HG03139 (cell line): Measurements from ENCODE around the gene TPRG1L.

Experiments
- ATAC-seq: cut with Tn5 transposase; IDR thresholded peaks from one replicate; pipeline ENCODE4 v1.9.1; 2021; ENCODE audit not compliant: unreplicated experiment

Gene TPRG1L

DNA sequence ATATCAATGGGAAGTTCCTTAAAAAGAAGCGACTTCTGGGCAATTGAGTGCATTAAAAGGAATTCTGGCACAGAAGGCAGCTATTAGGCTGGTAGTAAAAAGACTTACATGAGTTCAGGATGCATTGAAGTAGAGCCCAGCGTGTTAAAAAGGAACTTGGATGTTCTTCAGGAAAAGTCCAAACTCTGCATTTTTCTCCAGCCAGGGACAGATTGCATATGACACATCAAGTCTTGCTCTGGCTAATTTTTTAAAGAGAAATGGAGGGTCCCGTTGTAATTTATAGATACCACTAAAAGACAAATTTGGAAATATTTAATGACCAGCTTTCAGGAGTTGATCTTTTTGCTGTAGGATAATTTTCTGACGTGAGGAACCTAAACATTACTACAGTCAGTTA, 1.2 kb downstream of the TPRG1L start:
- no peak for ATAC-seq

DNA sequence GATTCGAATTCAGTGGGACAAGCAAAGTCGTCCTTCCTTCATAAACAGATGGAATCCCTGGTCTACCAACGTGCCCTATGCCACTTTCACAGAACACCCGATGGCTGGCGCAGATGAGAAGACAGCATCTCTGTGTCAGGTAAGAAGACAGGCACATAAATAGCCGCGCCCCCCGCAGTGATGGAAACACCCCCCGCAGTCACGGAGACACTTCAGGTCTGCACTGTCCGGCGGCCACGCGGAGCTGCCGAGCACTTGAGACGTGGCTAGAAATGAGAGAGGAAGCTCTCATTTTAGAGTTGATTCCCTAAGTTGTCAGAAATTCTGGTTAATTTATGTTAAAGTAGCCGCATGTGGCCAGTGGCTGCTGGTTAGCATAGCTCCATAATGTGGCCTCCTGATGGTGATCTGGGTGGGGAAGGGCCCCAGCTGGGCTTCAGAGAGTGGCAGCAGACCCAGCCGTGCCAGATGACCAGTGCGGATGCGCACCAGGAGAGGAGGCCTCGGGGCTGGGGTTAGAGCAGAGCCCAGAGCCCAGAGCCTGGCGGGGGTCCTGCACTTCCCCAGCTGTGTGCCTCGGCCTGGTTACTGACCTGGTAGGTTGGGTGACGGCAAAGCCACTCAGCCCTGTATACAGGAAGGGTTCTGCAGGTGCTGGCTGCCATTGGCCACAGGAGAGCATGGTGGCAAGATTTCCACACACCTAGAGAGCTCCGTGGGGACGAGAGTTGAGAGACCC, 2.9 kb downstream of the TPRG1L start:
- no peak for ATAC-seq

DNA sequence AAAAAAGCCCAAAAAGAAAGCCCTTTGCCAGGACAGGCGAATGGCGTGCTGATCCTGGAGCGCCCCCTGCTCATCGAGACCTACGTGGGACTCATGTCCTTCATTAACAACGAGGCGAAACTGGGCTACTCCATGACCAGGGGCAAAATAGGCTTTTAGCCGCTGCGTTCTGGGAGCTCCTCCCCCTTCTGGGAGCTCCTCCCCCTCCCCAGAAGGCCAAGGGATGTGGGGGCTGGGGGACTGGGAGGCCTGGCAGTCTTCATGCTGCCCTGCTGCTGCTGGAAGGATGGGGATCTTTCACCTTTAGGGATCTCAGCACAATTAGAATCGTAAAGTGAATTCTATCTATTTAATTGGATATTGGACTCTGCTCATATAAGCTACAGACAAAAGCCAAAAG, 3.6 kb downstream of the TPRG1L start:
- no peak for ATAC-seq

DNA sequence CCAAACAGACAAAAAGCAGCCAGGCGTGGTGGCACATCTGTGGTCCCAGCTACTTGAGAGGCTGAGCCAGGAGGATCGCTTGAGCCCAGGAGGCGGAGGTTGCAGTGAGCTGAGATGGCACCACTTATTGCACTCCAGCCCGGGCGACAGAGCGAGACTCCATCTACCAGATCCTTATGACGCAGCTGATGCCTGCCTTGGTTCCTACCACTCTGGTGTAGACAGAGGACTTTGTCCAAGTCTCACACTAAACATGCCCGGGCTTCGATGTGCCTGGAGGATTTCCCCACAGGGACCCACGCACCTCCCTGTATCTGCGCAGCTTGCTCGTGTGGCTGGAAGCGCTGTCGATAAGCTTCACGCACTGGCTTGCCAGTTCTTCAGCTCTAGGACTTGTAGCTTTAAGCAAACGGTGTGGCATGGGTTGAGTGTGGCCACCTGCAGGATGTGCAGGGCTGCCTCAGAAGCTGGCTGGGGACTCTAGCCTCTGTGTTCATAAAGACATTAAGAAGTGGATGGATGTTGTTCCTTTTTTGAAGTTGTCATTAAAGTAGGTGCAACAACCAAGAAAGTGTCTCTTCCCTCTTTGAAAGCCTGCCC, 4.8 kb downstream of the TPRG1L start:
- ATAC-seq: no peak

DNA sequence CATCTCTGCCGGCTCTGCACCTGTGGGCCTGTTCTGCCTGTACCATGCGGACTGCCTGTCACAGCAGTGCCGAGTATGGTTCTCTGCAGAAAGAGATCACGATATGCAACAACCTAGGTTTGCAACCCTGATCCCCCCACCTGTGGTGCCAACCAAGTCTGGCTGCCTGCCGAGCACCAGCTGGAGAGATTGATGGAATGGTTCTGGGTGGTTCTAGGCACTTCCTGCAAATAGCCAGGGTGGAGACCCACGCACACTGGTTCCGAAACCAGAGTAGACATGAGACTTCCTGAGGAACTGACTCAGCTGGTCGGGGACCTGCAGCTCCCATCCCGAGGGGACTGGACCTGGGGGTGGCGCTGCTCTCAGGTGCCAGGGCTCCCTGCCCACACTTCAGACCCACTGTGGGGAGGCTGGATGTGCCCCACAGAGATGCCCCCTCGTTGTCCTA, 5.4 kb downstream of the TPRG1L start:
- ATAC-seq: no peak

DNA sequence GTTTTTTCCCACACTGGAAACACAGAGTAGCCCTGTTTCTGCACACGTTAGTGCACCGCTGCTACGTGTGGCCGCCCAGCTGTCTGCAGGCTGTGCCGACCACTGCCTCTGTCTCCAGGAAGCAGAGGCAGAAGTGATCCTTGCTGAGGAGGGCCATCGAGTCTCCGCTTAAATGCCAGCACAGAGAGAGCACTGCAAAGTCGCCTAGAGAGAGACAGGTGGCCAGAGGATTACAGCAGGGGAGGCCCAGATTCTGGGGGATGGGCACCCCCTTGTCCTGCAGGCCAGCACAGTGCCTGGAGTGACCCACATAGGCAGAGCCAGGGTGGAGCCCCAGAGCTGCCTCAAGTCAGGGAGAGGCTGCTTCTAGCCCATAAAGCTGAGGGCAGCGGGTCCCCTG, 6.1 kb downstream of the TPRG1L start:
- no peak for ATAC-seq

DNA sequence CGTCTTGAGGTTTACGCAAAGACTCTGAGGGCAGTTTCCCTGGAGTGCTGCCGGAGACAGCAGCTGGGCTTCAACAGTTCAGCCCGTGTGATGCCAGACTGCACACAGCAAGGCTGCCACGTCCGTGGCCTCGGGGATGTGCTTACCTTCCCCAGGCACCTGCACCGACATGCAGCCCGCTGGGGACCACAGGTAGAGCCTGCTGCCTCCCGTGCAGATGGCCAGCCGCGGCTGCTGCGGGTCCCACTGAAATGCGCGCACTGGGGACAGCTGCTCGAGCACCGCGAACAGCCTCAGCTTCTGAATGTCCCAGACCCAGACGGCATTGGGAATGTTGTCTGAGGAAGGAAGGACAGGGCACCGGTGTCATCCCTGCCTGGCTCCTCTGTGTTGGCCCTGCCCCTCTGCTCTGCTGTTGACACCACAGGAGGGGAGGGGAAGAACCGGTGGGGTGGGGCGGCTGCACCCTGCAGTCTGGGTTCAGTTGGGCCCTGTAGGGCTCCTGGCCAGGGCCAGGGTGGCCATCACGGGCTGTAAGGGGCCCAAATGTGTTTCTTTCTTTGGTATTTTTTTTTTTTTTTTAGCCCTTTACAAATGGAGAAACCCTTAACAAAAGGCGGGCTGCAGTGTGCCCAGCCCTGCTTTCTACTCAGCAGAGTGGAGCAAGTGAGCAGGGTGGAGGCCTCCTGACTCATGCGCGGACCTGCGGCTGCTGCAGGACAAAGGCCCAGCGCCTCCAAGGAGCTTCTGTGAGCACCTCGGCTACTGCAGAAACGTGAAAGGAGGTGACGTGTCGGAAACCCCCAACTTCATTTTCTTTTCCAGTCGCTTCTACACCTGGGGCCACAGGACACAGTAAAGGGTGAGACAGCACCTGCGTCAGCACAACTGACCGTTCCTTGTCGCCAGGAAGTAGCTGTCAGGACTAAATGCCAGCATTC, 6.8 kb downstream of the TPRG1L start:
- no peak for ATAC-seq

DNA sequence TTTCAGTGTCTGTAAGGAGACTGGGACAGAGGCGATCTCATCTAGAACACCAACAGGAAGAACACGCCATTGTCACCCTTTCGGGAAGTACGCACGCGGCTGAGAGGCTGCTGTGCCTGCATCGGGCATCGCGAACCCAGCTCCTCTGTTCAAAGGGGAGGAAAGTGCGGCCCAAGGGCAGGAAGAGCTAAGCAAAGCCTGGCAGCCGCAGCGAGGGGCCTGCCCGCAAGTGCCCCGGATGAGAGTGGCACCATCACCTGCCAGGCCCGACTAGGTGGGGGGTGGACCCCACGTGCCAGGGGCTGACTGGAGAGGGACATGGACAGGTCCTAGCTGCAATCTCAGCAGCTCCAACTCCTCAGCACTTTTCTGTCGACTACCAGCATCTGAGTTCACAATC, 7.5 kb downstream of the TPRG1L start:
- no peak for ATAC-seq

DNA sequence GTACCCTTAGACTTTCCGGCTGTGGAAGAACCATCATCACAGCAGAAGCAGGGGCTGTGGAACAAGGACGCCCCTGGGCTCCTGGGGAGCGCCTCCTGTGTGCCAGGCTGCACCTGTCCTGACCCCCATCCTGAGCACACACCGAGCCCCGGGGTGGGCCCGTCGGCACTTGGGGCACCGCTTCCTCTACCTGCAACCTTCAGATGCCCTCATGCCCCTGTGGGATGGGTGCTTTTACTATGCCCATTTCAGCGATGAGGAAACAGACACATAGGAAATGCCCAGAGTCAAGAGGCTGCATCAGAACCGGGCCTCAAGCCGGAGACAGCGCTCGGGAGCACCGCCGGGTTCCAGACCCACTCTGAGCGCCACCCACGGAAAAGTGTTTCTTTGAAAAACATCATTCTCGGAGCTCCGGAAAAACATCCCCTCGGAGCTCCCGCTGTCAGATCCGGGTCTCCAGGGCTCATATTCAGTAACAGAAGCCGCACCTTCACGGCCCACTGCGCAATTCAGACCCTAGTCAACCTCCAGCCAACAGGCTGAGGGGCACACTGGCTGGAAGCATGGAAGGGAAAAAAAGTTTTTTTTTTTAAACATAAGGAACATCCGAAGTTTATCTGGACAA, 8.0 kb downstream of the TPRG1L start:
- ATAC-seq: no peak

DNA sequence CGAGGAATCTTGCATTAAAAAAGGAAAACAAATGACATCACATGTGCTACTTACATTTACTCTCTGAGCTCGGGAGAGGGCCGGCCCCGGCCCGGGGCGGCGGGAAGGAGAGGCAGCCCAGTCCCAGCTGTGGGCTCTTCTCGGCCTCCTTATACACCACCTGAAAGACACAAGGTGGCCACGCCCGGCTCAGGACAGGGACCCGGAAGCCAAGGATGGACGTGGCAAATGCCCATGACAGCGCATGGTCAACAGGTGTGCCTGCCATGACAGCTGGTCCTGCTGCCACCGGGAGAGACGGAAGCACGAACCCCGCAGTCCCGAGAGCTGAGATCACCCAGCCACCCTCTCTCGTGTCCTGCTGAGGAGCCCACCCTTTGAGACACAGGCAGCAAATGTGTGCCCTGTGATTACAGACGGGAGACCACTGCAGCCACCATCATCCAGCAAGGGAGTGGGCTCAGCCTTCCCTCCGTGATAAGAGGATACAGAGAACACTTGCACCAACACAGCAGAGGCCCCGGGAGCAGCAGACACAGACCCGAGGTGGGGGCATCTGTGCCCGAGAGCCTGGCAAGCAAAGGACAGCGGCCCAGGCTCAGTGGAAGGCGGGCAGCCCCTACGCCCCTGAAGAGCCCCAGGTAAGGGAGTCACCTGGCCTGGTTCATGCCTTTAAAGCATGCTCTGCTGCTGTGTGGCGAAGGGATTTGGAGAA, 8.7 kb downstream of the TPRG1L start:
- no peak for ATAC-seq

DNA sequence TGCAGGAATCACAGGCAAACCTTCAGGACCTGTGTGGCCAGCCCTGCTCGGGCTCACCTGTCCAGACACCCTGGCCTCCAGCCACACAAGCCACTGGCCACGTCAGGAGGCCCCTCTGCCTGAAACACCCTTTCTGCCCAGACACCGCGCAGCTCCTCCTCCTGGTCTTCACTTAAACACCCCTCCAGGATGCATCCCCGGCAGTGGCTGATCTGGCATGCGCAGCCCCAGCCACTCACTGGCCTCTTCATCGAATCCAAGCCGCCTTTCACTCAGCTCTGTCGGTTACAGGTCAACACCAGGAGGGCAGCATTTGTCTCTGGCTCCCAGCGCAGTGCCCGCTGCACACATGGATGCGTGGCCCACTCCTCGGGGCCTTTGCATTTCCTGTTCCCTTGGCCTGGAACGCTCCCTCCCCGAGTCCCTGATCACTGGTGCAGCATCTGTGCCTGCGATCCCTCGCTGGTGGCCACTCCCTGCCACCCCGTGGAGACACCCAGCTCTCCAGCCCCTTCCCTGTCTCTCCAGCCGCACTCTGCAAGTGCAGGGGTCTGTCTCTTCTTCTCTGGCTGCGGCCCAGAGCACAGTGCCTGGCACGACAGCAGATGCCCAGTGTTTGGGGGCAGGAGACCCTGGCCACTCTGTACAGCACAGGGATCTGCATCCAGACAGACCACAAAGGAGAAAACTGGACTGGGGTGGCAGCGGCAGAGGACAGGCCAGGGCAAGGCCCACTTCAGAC, 9.4 kb downstream of the TPRG1L start:
- no peak for ATAC-seq

DNA sequence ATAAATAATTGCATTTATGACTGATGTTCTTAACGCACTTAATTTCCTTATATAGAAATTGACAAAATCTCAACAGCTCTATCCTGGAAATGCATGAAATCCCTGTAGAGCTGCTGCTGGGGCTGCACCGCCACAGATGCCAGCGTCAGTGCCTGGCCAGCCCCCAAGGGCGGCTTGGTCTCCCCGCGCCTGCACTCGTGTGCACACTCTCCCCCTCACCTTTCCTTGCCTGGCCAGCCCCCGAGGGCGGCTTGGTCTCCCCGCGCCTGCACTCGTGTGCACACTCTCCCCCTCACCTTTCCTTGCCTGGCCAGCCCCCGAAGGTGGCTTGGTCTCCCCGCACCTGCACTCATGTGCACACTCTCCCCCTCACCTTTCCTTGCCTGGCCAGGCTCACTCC, 11.3 kb downstream of the TPRG1L start:
- no peak for ATAC-seq

DNA sequence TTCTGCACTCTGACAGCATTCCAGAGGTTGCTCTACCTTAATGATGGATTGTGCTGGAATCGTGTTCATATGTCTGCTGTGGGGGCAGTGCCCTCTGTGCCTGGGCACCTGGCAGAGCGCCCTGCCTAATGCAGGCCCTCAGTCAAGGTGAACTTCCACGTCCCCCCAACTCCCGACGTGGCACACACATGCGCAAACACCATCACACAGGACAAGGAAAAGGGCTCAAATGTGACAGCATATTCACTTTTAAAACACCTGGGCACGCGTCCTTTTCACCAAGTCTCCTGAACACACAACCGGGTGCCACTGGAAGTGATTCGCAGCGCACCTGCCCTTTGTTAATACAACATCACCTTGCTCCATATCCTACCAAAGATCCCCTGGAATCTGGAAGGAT, 11.7 kb downstream of the TPRG1L start:
- no peak for ATAC-seq

DNA sequence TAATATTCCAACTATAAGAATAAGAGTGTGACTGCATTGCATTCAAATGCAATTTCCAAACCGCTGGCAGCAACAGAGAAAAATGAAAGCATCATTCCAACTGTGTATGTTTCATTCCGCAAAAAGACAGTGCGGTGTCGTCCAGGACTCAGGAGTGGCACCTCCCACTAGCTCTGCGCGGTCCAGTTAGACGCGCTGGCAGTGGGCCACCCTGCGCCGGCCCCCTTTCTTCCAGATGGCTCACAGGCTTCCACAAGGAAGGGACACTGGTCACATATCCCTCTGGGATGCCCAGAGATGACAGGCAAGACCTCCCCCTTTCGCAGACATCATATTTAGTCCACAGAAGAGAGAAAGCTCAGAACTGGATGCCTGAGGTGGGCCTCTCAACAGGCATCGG, 13.2 kb downstream of the TPRG1L start:
- no peak for ATAC-seq

DNA sequence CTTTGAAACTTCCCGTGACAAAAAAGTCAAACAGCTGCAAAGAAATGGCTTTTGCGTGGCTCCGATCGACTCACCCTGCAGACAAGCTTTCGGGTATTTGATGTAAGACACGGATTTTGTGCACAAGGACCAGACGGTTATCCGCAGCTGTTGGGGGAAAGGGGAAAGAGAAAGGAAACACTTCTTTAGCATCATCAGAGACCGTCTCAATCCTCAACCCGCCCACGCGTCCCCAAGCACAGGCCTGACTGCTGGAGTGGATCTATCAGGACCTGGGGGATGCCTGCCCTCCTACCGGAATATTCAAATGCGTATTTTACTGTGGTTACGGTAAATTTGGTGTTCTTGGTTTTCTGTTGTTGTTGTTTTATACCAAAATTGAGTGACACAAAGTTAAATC, 13.9 kb downstream of the TPRG1L start:
- ATAC-seq: no peak

DNA sequence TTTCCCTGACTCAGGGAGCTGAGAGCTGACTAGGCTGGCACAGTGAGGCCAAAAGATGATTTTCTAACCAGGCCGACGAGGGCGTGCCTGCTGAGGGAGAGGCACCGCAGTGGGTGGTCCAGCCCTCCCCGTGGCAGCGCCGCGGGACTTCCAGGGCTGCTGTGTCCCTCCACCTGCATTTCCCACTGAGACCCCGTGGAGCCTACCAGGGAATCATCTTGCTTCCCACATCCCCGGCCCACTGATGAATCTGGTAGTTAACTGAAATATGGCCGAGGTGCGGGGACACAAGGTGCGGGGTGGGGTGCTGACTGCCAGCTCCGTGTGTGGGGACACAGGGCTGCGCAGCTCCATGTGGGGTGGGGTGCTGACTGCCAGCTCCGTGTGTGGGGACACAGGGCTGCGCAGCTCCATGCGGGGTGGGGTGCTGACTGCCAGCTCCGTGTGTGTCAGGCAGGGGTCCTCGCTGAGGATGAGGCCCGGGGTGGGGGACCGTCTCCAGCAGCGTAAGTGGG, 14.6 kb downstream of the TPRG1L start:
- no peak for ATAC-seq

DNA sequence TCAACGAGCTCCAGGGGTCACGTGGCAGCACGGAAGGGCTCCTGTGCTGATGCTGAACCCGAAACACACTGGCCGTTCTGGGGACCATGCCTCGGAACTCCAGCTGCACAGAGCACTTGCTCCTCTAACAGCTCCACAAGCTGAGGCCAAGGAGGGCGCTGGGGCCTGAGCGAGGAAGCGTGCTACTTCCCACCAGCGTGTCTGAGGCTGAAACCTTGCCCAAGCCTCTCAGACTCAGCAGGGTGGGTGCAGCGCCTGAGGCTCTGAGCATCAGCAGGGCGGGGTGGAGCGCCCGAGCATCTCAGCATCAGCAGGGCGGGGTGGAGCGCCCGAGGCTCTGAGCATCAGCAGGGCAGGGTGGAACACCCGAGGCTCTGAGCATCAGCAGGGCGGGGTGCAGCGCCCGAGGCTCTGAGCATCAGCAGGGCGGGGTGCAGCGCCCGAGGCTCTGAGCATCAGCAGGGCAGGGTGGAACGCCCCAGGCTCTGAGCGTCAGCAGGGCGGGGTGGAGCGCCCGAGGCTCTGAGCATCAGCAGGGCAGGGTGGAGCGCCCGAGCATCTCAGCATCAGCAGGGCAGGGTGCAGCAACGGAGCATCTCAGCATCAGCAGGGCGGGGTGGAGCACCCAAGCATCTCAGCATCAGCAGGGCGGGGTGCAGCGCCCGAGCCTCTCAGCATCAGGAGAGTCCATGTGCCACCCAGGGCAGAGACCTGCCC, 15.5 kb downstream of the TPRG1L start:
- ATAC-seq: no peak

DNA sequence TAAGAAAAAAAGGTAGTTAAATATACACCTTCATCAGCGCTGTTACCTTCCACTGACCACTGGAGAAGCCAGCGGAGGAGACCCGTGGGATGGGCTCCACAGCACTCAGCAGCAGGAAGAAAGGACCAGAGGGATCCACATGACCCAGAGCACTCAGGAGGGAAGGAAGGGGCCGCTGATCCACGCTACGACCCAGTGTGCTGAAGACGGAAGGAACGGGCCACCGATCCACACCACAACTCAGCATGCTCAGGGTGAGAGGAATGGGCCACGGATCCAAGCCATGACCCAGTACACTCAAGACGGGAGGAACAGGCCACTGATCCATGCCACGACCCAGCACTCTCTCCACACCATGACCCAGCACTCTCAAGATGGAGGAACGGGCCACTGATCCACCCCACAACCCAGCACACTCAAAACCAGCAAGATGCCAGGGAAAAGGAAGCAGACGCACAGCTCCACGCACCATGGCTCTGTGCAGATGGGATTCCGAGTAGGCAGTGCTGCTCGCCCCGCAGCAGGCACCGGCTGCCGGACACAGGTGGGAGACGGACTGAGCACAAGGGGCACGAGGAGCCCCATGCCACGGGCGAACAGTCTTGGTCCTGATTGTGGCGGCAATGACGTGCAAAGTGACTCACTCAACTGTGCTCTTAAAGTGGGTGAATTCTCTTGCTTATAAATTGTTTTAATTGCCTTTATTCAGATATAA, 16.4 kb downstream of the TPRG1L start:
- ATAC-seq: no peak

DNA sequence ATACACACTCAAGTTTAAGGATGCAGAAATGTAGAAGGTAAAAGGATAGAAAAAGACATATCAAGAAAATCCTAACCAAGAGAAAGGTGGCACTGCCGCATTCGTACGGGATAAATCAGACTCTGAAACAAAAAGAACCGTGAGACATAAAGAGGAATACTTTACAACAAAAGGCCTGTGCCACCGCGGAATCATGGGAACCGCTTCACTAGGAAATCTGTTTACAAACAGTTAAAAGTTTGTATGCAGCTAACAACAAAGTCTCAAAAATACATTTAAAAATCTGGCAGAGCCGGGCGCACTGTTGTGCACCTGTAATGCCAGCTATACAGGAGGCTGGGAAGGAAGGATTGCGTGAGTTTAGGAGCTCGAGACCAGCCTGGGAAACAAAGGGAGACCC, 17.0 kb downstream of the TPRG1L start:
- ATAC-seq: no peak
